Ovary (tissue), 9 donors: Measurements from ENCODE around the gene CLEC4E. TPM values are rescaled to one million over a fixed set of nuclear protein-coding genes. Genes with fewer than 3 reads are reported as not detected.

Experiments
- DNase-seq, 5 donors: peaks; one replicate each; pipeline ENCODE4 v3.0.0-alpha.2; 2019 to 2020
- H3K27ac ChIP-seq, 2 donors: fragments of 200-600 bp; one replicate each; pipeline versions ENCODE4 v1.5.1 to v1.8.0; 2019 to 2022
- H3K27me3 ChIP-seq: fragments of 200-600 bp; one replicate; pipeline ENCODE4 v1.8.0; 2022
- H3K36me3 ChIP-seq: fragments of 200-600 bp; sonication (generic); one replicate; pipeline ENCODE4 v1.5.1; 2019
- H3K4me1 ChIP-seq: one replicate; pipeline ENCODE4 v1.8.1; 2013; ENCODE audit warnings: mild to moderate bottlenecking, moderate library complexity; ENCODE audit not compliant: insufficient read depth
- H3K4me3 ChIP-seq: fragments of 200-600 bp; sonication (generic); one replicate; pipeline ENCODE4 v1.5.1; 2017
- H3K9me3 ChIP-seq, 2 donors: fragments of 200-600 bp in 1 of 2; sonication (generic) in 1 of 2; one replicate each; pipeline versions ENCODE4 v1.5.1 to v1.8.1; 2013 to 2019; ENCODE audit warnings: mild to moderate bottlenecking in 1 of 2, moderate library complexity in 1 of 2
- EP300 ChIP-seq: sonication (generic); formaldehyde crosslinking; IDR thresholded peaks from one replicate; pipeline ENCODE4 v1.6.1; 2017; ENCODE audit warnings: antibody characterized with exemption
- POLR2A ChIP-seq: fragments of 450-650 bp; IDR thresholded peaks from one replicate; pipeline ENCODE4 v1.6.1; 2017; ENCODE audit warnings: antibody characterized with exemption, mild to moderate bottlenecking, moderate library complexity
- WGBS, 3 donors: extraction: QIAGEN DNeasy Blood & Tissue Kit in 1 of 3; methylation state at CpG; one replicate each; pipeline versions ENCODE4 v1.1.5 to v1.1.7; 2013 to 2017; 5-methylcytosine and 5-hydroxymethylcytosine counted together
- intact Hi-C, 4 donors: fragments of 100-400 bp; cut with DNase I; formaldehyde crosslinking; loops; one replicate each; pipeline versions ENCODE4 v1.11.0 to v1.15.1; 2022 to 2023
- polyA plus RNA-seq, 2 donors: library from polyadenylated mRNA; stranded (reverse); fragments of 200-250 nt in 1 of 2; fragments of 350-450 nt in 1 of 2; fragmentation: Illumina TruSeq in 1 of 2; extraction: RNeasy Lipid Tissue Mini Kit (QIAGEN cat#74804) in 1 of 2; gene quantifications; one replicate each; pipeline ENCODE4 v1.2.3, GENCODE V29; 2013 to 2014
- total RNA-seq, 7 donors: library from RNA; depleted of rRNA in 2 of 7; stranded (reverse); fragments of >200 nt in 2 of 7; fragmentation: NEBNext Ultra II Directional in 3 of 7; extraction: Animal tissue kit (Norgen Biotek cat#: 25700) in 3 of 7; gene quantifications; one replicate each; pipeline versions ENCODE4 v1.1.0 to v1.2.4, GENCODE V29; 2016 to 2023
- TF ChIP-seq, protein P1 (sequence below), 3 donors: fragments of 450-650 bp in 2 of 3; fragments of 200-600 bp in 1 of 3; IDR thresholded peaks; one replicate each; pipeline versions ENCODE4 v1.5.1 to v1.8.0; 2016 to 2022; ENCODE audit warnings: antibody characterized with exemption in 3 of 3, mild to moderate bottlenecking in 1 of 3
- donor health status: DM: no; HTN: no; CAD: no; lungs with moderate emphysema.
- donor health status: DM: no; HTN: no; CAD: no.
- donor health status: Bipolar disorder and iron deficiency.
- donor health status: DM: yes; HTN: yes; CAD: no.
- donor health status: DM: no; HTN: no; CAD: no.
- donor health status: DM: yes; HTN: yes; CAD: no.

The CLEC4E gene
- total and polyA plus RNA-seq, 9 donors: 0.35 to 2.8 (median 0.97) TPM; not detected in 1

- no peak for TF ChIP-seq POLR2A
- TF ChIP-seq EP300: no peak
- TF ChIP-seq, protein P1, sequence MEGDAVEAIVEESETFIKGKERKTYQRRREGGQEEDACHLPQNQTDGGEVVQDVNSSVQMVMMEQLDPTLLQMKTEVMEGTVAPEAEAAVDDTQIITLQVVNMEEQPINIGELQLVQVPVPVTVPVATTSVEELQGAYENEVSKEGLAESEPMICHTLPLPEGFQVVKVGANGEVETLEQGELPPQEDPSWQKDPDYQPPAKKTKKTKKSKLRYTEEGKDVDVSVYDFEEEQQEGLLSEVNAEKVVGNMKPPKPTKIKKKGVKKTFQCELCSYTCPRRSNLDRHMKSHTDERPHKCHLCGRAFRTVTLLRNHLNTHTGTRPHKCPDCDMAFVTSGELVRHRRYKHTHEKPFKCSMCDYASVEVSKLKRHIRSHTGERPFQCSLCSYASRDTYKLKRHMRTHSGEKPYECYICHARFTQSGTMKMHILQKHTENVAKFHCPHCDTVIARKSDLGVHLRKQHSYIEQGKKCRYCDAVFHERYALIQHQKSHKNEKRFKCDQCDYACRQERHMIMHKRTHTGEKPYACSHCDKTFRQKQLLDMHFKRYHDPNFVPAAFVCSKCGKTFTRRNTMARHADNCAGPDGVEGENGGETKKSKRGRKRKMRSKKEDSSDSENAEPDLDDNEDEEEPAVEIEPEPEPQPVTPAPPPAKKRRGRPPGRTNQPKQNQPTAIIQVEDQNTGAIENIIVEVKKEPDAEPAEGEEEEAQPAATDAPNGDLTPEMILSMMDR (IDR thresholded peaks at IDR 0.05): no peak
- Histone ChIP-seq H3K4me3 (no peak overlapping the region), H3K27me3 (no peaks in the 10 kb centered on the region), H3K9me3 (no peaks in the 10 kb centered on the region), H3K4me1 (no peaks in the 10 kb centered on the region), H3K36me3 (no peaks in the 10 kb centered on the region), H3K27ac (no peak overlapping the region)
- no peak for DNase-seq
- intact Hi-C loops: no loop called here
- WGBS, 3 donors: 91 to 94% (median 92%) methylated on average over 6 of the region's 6 CpGs
These were observed 21.6 kb upstream of the CLEC4E start for GRCh38 chr12:8562310-8562709.

- H3K4me3 ChIP-seq: no peak overlapping the region
- H3K9me3 ChIP-seq: no peaks in the 10 kb centered on the region
- intact Hi-C loops: no loop called here
- no peak for DNase-seq
- H3K36me3 ChIP-seq: no peaks in the 10 kb centered on the region
- H3K27me3 ChIP-seq: no peaks in the 10 kb centered on the region
- H3K27ac ChIP-seq: no peak overlapping the region
- H3K4me1 ChIP-seq: no peaks in the 10 kb centered on the region
- TF ChIP-seq POLR2A (no peak), EP300 (no peak)
- TF ChIP-seq, protein P1 (IDR thresholded peaks at IDR 0.05): no peak
- WGBS, 3 donors: 11 to 38% (median 17%) methylated on average over 4 of the region's 4 CpGs
These were observed 20.3 kb upstream of the CLEC4E start for GRCh38 chr12:8561011-8561410.

DNA sequence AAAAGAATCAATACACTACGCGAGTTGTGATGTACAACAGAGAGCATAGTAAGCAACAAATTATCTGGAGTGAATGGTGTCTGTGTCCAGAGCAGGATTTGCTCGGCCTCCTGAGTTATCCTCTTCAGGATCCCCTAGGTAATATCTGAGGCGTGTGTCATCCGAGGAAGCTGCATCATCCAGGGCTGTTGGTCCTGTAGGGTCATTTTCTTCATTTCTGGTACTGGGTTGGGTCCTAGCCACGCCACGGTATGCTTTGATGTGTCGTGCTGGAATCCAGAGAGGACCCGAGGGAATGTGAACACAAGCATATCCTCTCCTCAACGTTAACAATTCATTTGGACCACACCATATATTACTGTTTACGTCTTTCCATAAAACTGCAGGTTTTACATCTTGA, 19.0 kb upstream of the CLEC4E start:
- no peak for DNase-seq
- H3K4me3 ChIP-seq: no peak overlapping the region
- 75 to 84% (median 79%) methylated on average over 11 of the region's 11 CpGs for WGBS, 3 donors
- no peaks in the 10 kb centered on the region for H3K9me3 ChIP-seq
- no peaks in the 10 kb centered on the region for H3K27me3 ChIP-seq
- no peaks in the 10 kb centered on the region for H3K4me1 ChIP-seq
- no peak overlapping the region for H3K27ac ChIP-seq
- no peak for TF ChIP-seq POLR2A
- TF ChIP-seq, protein P1 (IDR thresholded peaks at IDR 0.05): no peak
- no peak for TF ChIP-seq EP300
- intact Hi-C loops: no loop called here
- H3K36me3 ChIP-seq: no peaks in the 10 kb centered on the region

GRCh38 chr12:8556531-8557097, 15.9 kb upstream of the CLEC4E start:
- Histone ChIP-seq H3K36me3 (no peaks in the 10 kb centered on the region), H3K27me3 (no peaks in the 10 kb centered on the region), H3K4me1 (no peaks in the 10 kb centered on the region), H3K9me3 (no peaks in the 10 kb centered on the region), H3K4me3 (no peak overlapping the region), H3K27ac (no peak overlapping the region)
- DNase-seq: no peak
- intact Hi-C loops: no loop called here
- TF ChIP-seq, protein P1 (IDR thresholded peaks at IDR 0.05): no peak
- TF ChIP-seq POLR2A (no peak), EP300 (no peak)
- 48 to 65% (median 62%) methylated on average over 2 of the region's 2 CpGs for WGBS, 3 donors
